ENCODE measurements around the gene ARV1. TPM values are rescaled to one million over a fixed set of nuclear protein-coding genes. Genes with fewer than 3 reads are reported as not detected.
"Not testable (repeated sequence)": the region's sequence is repeated elsewhere in the genome, so short reads cannot be mapped to it uniquely, and the experiment has no call there.

Gene ARV1
- total and polyA plus RNA-seq, 4 donors = 24.1 to 40.4 (median 31.7) TPM

DNA sequence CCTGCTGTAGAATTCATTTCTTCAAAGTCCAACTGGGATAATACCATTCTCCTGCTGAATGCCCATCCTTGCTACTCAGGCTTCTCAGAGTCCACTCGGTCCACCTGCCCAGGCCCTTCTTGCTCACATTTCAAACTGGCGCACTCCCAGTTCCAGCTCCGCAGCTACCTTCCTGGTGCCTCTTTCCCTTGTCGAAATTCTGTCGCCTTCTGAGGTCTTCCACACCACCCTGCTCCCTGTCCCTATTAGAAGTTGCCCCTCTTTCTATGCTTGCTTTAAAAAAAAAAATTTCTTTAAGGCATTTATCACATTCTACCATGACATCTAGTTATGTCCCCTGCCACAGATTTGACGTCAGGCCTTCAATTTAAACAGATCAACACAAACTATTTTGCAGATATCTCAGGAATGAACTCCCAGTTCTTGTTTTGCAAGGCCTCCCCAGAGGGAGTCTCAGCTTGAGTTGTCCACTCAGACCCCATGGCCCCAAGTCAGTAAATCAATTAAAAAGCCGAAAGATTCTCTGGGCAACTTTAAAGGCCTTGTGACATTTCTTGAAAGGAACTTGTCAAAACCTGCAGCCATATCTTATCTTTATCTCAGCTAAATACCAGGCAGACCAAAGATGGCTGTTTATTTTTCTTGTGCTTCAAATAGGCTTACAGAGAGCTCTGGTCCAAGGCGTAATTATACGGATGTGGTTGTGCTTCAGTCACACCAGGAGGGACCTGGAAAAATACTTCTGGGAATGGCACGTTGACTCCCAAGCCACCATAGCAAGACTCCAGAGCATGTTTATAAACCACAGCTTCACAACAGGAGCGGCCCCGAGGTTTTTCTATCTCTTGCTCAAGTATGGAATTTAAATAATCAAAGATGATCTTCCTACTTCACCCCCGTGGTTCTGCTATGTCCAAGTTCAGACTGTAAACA is 59.0 kb downstream of the ARV1 start:
- Histone ChIP-seq H3K36me3 (ENCODE audit: control insufficient read depth, insufficient read depth, low read length) (no peaks in the 10 kb centered on the region), H3K27ac (ENCODE audit: low read depth, low read length) (no peak overlapping the region), H3K27me3 (ENCODE audit: control insufficient read depth, insufficient read depth, low read length) (peaks cover 8% of the 10 kb centered on the region), H3K4me3 (ENCODE audit: low read depth, low read length) (peak overlapping the region; percentile 69), H3K9me3 (ENCODE audit: control insufficient read depth, insufficient read depth, low read length) (no peaks in the 10 kb centered on the region), H3K4me1 (ENCODE audit: control insufficient read depth, insufficient read depth, low read length) (peaks cover 35% of the 10 kb centered on the region)
- 83% methylated on average over 7 of the region's 13 CpGs for WGBS (ENCODE audit: insufficient coverage)
- no peak for DNase-seq (ENCODE audit: low read depth in 4 of 6, low spot score in 6 of 6)

DNA sequence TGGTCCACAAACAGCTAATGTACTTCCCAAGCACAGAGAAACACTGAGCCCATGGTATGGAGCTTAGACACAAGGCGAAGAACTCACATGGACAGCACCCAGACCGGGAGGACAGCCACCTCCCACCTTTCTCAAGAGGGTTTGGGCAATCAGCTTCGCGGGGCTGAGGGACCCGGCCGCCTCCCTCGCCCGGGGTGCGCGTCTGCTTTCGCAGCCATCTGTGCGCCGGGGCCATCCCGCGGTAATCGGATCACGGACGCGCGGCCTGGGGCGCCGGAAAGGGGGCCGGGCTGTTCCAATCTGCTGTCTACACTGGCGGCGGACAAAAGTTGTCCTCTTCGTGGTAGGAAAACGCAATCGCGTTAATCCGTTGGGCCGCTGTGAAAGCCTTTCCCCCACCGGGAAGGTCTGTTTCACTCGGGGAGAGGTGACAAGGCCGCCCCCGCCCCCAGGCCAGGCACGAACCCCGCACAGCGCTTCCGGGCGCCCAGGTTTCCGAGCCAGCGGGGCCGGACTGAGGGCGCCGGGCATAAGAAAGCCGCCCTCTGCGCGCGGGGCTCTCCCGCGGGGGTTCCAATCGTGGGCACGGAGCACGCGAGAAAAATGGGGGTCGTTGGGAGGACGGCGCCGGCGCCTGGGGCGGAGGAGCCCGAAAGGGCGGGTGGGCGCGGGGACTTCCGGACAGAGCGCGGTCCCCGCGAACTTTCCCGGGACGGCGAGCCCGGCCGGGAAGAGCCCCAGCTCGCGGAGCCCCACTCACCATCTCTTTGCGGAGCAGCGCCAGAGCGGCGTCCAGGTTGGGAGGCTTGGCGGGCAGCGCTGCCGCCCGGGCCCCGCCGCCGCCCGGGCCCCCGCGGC is 60.5 kb downstream of the ARV1 start:
- no peaks in the 10 kb centered on the region for H3K36me3 ChIP-seq (ENCODE audit: control insufficient read depth, insufficient read depth, low read length)
- H3K27me3 ChIP-seq (ENCODE audit: control insufficient read depth, insufficient read depth, low read length) = peaks cover 8% of the 10 kb centered on the region
- peak overlapping the region; percentile 69 for H3K4me3 ChIP-seq (ENCODE audit: low read depth, low read length)
- peak in 2 of 6 donors; percentile 38 to 50 for DNase-seq (ENCODE audit: low read depth in 4 of 6, low spot score in 6 of 6)
- H3K4me1 ChIP-seq (ENCODE audit: control insufficient read depth, insufficient read depth, low read length) = peaks cover 28% of the 10 kb centered on the region
- WGBS (ENCODE audit: insufficient coverage) = under 1% methylated on average over 91 of the region's 91 CpGs
- no peaks in the 10 kb centered on the region for H3K9me3 ChIP-seq (ENCODE audit: control insufficient read depth, insufficient read depth, low read length)
- H3K27ac ChIP-seq (ENCODE audit: low read depth, low read length) = peak overlapping the region; percentile 71

DNA sequence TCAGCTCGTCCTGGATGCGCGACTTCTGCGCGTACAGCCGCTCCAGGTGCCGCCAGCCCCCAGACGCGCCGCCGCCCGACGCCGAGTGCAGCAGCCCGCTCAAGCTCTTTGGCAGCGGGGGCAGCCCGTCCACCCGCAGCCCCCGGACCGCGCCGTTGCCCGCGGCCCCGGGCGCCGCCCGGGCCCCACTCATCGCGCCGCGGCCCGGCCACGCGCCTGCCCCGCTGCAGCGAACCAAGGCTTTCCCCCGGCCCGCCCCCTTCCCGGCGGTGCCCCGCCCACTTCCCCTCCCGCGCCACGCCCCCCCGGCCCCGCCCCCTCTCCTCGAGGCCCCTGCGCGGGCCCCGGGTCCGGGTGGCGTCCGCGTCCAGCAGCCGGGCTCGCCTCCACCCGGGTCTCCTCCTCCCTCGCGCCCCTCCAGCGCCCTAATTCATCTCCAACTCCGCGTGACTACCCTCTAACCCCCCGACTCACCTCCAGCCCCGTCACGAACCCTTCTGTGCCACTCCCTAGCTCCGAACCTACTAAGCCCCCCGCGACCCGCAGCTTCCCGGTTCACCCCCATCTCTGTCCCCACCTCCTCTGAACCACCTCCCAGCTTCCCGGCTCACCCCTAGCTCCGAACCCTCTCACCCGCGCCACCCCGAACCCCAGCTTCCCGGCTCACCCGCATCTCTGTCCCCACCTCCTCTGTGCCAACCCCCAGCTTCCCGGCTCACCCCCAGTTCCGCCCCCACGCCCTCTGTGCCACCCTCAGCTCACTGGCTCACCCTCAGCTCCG is 61.3 kb downstream of the ARV1 start, which contains the start of gene FAM89A:
Gene FAM89A, minus strand, starts transcription at position 236 of the 781 bp plus-strand sequence. Its CDS starts 43 bp downstream, at position 193.
- peak in 2 of 6 donors; percentile 69 for DNase-seq (ENCODE audit: low read depth in 4 of 6, low spot score in 6 of 6)
- Histone ChIP-seq H3K27ac (ENCODE audit: low read depth, low read length) (peak within 1 kb of the TSS; percentile 71), H3K9me3 (ENCODE audit: control insufficient read depth, insufficient read depth, low read length) (no peaks in the 10 kb centered on the region), H3K27me3 (ENCODE audit: control insufficient read depth, insufficient read depth, low read length) (peaks cover 8% of the 10 kb centered on the region), H3K4me3 (ENCODE audit: low read depth, low read length) (peak within 1 kb of the TSS; percentile 69), H3K4me1 (ENCODE audit: control insufficient read depth, insufficient read depth, low read length) (peaks cover 28% of the 10 kb centered on the region), H3K36me3 (ENCODE audit: control insufficient read depth, insufficient read depth, low read length) (no peaks in the 10 kb centered on the region)
- under 1% methylated on average over 62 of the region's 82 CpGs for WGBS (ENCODE audit: insufficient coverage)

DNA sequence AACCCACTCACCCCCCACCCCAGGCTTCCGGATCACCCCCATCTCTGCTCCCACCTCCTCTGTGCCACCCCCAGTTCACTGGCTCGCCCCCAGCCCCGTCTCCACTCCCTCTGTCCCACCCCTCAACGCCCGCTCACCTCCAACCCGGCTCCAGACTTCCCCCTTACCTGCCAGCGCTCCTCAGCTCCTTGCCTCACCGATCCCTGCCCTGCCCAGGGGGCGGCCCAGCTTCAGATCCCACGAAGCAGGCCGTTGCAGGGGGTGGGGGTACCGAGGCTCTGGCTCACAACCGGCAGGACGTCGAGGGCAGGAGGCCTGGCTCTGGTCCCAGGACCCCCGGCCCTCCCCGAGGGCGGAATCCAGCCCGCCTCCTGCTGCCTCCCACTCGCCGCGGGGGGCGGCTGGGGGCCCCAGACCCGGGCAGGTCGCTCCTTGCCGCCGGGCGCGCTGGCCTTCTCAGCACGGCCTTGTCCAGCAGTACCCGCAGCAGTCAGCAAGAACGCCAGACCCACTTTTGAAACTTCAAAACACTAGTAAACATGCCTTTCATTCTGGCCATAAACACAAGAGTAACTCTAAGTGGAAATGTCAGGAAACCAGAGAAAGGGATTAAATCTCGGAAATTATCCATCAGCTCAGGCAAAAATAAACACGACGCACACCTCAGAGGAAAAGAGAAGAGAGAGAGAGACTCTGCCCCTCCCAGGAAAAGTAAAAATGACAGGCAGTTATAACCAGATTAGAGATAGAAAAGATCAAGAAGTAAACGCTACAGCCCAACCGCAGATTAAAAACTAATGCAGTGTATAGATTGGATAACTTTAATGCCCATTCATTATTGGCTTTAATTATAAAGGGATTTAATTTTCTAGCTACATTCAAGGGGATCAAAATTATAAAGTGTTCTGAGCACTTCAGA is 62.2 kb downstream of the ARV1 start:
- Histone ChIP-seq H3K27me3 (ENCODE audit: control insufficient read depth, insufficient read depth, low read length) (peaks cover 8% of the 10 kb centered on the region), H3K4me3 (ENCODE audit: low read depth, low read length) (peak overlapping the region; percentile 49), H3K36me3 (ENCODE audit: control insufficient read depth, insufficient read depth, low read length) (no peaks in the 10 kb centered on the region), H3K9me3 (ENCODE audit: control insufficient read depth, insufficient read depth, low read length) (no peaks in the 10 kb centered on the region), H3K4me1 (ENCODE audit: control insufficient read depth, insufficient read depth, low read length) (peaks cover 22% of the 10 kb centered on the region), H3K27ac (ENCODE audit: low read depth, low read length) (no peak overlapping the region)
- peak in 1 of 6 donors; percentile 19 for DNase-seq (ENCODE audit: low read depth in 4 of 6, low spot score in 6 of 6)
- 4% methylated on average over 31 of the region's 37 CpGs for WGBS (ENCODE audit: insufficient coverage)

DNA sequence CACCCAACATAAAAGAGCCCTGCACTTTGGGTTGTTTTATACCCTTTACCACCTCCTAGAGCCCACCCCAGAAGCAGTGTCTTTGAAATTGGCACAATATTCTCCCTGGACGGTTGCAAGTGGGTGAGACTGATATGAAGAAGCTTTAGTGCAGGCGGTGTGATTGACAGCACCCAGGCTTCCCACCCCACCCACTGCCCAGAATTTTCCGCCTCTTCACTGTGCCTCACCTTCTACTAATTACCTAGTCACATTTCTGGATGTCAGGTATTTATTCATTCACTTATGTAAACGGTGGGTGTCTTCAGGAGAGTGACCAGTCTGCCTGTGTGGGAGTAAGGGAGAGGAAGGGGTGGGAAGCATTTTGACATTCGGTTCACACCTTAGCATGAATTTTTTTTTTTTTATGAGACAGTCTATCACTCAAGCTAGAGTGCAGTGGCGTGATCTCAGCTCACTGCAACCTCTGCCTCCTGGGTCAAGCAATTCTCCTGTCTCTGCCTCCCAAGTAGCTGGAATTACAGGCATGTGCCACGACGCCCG is 62.9 kb downstream of the ARV1 start:
- H3K4me1 ChIP-seq (ENCODE audit: control insufficient read depth, insufficient read depth, low read length) = peaks cover 18% of the 10 kb centered on the region
- H3K9me3 ChIP-seq (ENCODE audit: control insufficient read depth, insufficient read depth, low read length) = no peaks in the 10 kb centered on the region
- 100% methylated on average over 2 of the region's 9 CpGs for WGBS (ENCODE audit: insufficient coverage)
- no peak overlapping the region for H3K4me3 ChIP-seq (ENCODE audit: low read depth, low read length)
- H3K36me3 ChIP-seq (ENCODE audit: control insufficient read depth, insufficient read depth, low read length) = no peaks in the 10 kb centered on the region
- peaks cover 8% of the 10 kb centered on the region for H3K27me3 ChIP-seq (ENCODE audit: control insufficient read depth, insufficient read depth, low read length)
- H3K27ac ChIP-seq (ENCODE audit: low read depth, low read length) = no peak overlapping the region
- DNase-seq (ENCODE audit: low read depth in 4 of 6, low spot score in 6 of 6) = no peak

DNA sequence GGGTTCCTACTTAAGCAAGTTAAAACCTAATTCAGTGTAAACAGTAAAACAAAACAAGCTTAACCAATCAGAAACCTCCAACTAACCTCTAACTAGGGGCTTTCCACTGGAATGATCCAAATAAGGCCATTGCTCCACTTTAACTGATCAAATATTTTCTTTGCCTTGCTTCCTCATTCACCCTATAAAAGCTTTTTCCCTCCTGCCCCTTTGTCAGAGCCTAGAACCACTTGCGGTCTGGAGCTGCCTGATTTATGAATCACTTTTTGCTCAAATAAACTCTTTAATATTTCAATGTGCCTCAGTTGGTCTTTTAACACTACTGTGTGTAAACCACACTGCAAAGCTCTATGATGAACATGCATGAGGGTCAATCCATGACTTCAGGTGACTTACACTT is 65.7 kb downstream of the ARV1 start:
- no peak for DNase-seq (ENCODE audit: low read depth in 4 of 6, low spot score in 6 of 6)
- no peaks in the 10 kb centered on the region for H3K36me3 ChIP-seq (ENCODE audit: control insufficient read depth, insufficient read depth, low read length)
- no peak overlapping the region for H3K4me3 ChIP-seq (ENCODE audit: low read depth, low read length)
- no peak overlapping the region for H3K27ac ChIP-seq (ENCODE audit: low read depth, low read length)
- H3K9me3 ChIP-seq (ENCODE audit: control insufficient read depth, insufficient read depth, low read length) = no peaks in the 10 kb centered on the region
- H3K4me1 ChIP-seq (ENCODE audit: control insufficient read depth, insufficient read depth, low read length) = peaks cover 10% of the 10 kb centered on the region
- WGBS (ENCODE audit: insufficient coverage) = 100% methylated on average over 1 of the region's 1 CpG
- H3K27me3 ChIP-seq (ENCODE audit: control insufficient read depth, insufficient read depth, low read length) = no peaks in the 10 kb centered on the region

DNA sequence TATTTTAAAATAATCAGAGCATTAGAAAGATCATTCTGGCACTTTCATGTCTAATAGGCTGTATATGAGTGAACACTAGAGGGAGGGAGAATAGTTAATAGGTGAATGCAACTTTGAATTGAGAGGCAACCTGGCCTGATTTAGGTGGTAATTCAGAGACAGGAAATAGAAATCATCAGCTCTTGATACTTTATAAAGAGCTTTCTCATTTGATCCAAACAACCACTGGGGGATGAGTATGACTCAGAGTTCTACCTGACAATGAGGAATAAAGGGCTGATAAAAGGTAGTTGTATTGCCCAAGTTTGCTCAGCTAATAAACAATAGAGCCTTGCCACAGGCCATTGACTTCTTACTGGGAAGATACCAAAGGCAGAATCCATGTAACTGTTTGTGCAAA is 66.4 kb downstream of the ARV1 start:
- Histone ChIP-seq H3K27ac (ENCODE audit: low read depth, low read length) (no peak overlapping the region), H3K36me3 (ENCODE audit: control insufficient read depth, insufficient read depth, low read length) (no peaks in the 10 kb centered on the region), H3K27me3 (ENCODE audit: control insufficient read depth, insufficient read depth, low read length) (no peaks in the 10 kb centered on the region), H3K4me3 (ENCODE audit: low read depth, low read length) (no peak overlapping the region), H3K9me3 (ENCODE audit: control insufficient read depth, insufficient read depth, low read length) (no peaks in the 10 kb centered on the region), H3K4me1 (ENCODE audit: control insufficient read depth, insufficient read depth, low read length) (peaks cover 9% of the 10 kb centered on the region)
- DNase-seq (ENCODE audit: low read depth in 4 of 6, low spot score in 6 of 6) = no peak

DNA sequence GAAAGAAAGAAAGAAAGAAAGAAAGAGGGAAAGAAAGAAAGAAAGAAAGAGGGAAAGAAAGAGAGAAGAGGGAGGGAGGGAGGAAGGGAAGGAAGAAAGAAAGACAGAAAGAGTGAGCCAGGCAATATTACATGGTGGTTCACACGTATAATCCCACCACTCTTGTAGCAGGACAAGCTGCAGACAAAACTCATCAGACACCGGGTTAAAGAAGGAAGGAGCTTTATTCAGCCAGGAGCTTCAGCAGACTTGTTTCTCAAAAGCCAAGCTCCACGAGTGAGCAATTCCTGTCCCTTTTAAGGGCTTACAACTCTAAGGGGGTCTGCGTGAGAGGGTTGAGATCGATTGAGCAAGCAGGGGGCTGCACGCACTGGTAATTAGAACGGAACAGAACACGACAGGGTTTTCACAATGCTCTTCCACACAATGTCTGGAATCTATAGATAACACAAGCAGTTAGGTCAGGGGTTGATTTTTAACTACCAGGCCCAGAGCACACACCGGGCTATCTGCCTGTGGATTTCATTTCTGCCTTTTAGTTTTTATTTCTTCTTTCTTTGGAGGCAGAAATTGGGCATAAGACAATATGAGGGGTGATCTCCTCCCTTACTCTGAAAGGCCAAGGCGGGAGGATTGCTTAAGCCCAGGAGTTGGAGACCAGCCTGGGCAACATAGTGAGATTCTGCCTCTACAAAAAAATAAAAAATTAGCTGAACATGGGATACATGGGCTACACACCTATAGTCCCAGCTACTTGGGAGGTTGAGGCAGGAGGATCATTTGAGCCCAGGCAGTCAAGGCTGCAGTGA is 67.2 kb downstream of the ARV1 start:
- H3K36me3 ChIP-seq (ENCODE audit: control insufficient read depth, insufficient read depth, low read length); H3K27me3 ChIP-seq (ENCODE audit: control insufficient read depth, insufficient read depth, low read length); H3K27ac ChIP-seq (ENCODE audit: low read depth, low read length); H3K4me3 ChIP-seq (ENCODE audit: low read depth, low read length); H3K9me3 ChIP-seq (ENCODE audit: control insufficient read depth, insufficient read depth, low read length); H3K4me1 ChIP-seq (ENCODE audit: control insufficient read depth, insufficient read depth, low read length); DNase-seq (ENCODE audit: low read depth in 4 of 6, low spot score in 6 of 6): not testable (repeated sequence)
- WGBS (ENCODE audit: insufficient coverage) = 50% methylated on average over 6 of the region's 10 CpGs

All from spinal cord (tissue), 10 donors.